ENCODE results near the gene DCST2. TPM values are rescaled to one million over a fixed set of nuclear protein-coding genes. Genes with fewer than 3 reads are reported as not detected.

Gene DCST2
- total RNA-seq, 1 experiment from 2014 or later, result 0.21 TPM

- no TSS peak for BruUV-seq (replicated peaks)
- no peak overlapping the region for H3K4me3 ChIP-seq (ENCODE audit: low read depth, low read length, poor library complexity, severe bottlenecking)
- no peaks in the 10 kb centered on the region for H3K9me3 ChIP-seq (ENCODE audit: low read depth, low read length, poor library complexity, severe bottlenecking)
- TF ChIP-seq CTCF (conservative IDR thresholded peaks at IDR 0.05; ENCODE audit: low read depth, low read length) (no peak), EZH2 (IDR thresholded peaks at IDR 0.05; ENCODE audit: borderline replicate concordance, low read depth, low read length, poor library complexity, severe bottlenecking) (no peak)
- H3K36me3 ChIP-seq (ENCODE audit: insufficient read depth, low read length, poor library complexity, severe bottlenecking), result no peaks in the 10 kb centered on the region
- H3K27ac ChIP-seq (ENCODE audit: low read depth, low read length, poor library complexity, severe bottlenecking), result no peak overlapping the region
- H3K4me1 ChIP-seq (ENCODE audit: insufficient read depth, low read length, poor library complexity, severe bottlenecking), result no peaks in the 10 kb centered on the region
- intact Hi-C loops (cut with micrococcal nuclease; ENCODE audit: unreplicated experiment), result no loop called here
- ChIA-PET CTCF (no interaction called here), POLR2A (ENCODE audit: low non-redundant PET) (no interaction called here)
- no peak for DNase-seq (ENCODE audit: low spot score)
- no peaks in the 10 kb centered on the region for H3K27me3 ChIP-seq (replicated peaks; ENCODE audit: insufficient read depth, low read depth, low read length, poor library complexity)
These were observed 982 bp upstream of the DCST2 start for GRCh38 chr1:155034318-155035208.

- no peaks in the 10 kb centered on the region for H3K27me3 ChIP-seq (replicated peaks; ENCODE audit: insufficient read depth, low read depth, low read length, poor library complexity)
- no peak overlapping the region for H3K27ac ChIP-seq (ENCODE audit: low read depth, low read length, poor library complexity, severe bottlenecking)
- no peaks in the 10 kb centered on the region for H3K9me3 ChIP-seq (ENCODE audit: low read depth, low read length, poor library complexity, severe bottlenecking)
- POLR2A ChIA-PET (ENCODE audit: low non-redundant PET), result no interaction called here
- H3K4me1 ChIP-seq (ENCODE audit: insufficient read depth, low read length, poor library complexity, severe bottlenecking), result no peaks in the 10 kb centered on the region
- H3K4me3 ChIP-seq (ENCODE audit: low read depth, low read length, poor library complexity, severe bottlenecking), result no peak overlapping the region
- CTCF ChIA-PET, result no interaction called here
- no TSS peak for BruUV-seq (replicated peaks)
- intact Hi-C loops (cut with micrococcal nuclease; ENCODE audit: unreplicated experiment), result no loop called here
- H3K36me3 ChIP-seq (ENCODE audit: insufficient read depth, low read length, poor library complexity, severe bottlenecking), result no peaks in the 10 kb centered on the region
- DNase-seq (ENCODE audit: low spot score), result no peak
- TF ChIP-seq CTCF (conservative IDR thresholded peaks at IDR 0.05; ENCODE audit: low read depth, low read length), result no peak
- TF ChIP-seq EZH2 (IDR thresholded peaks at IDR 0.05; ENCODE audit: borderline replicate concordance, low read depth, low read length, poor library complexity, severe bottlenecking), result no peak
These were observed 695 bp downstream of the DCST2 start for GRCh38 chr1:155032886-155033285.

- H3K36me3 ChIP-seq (ENCODE audit: insufficient read depth, low read length, poor library complexity, severe bottlenecking), result no peaks in the 10 kb centered on the region
- ChIA-PET POLR2A (ENCODE audit: low non-redundant PET) (no interaction called here), CTCF (no interaction called here)
- TF ChIP-seq EZH2 (IDR thresholded peaks at IDR 0.05; ENCODE audit: borderline replicate concordance, low read depth, low read length, poor library complexity, severe bottlenecking), result no peak
- no peak for TF ChIP-seq CTCF (conservative IDR thresholded peaks at IDR 0.05; ENCODE audit: low read depth, low read length)
- H3K4me3 ChIP-seq (ENCODE audit: low read depth, low read length, poor library complexity, severe bottlenecking), result no peak overlapping the region
- DNase-seq (ENCODE audit: low spot score), result no peak
- no peaks in the 10 kb centered on the region for H3K27me3 ChIP-seq (replicated peaks; ENCODE audit: insufficient read depth, low read depth, low read length, poor library complexity)
- intact Hi-C loops (cut with micrococcal nuclease; ENCODE audit: unreplicated experiment), result no loop called here
- no TSS peak for BruUV-seq (replicated peaks)
- no peaks in the 10 kb centered on the region for H3K4me1 ChIP-seq (ENCODE audit: insufficient read depth, low read length, poor library complexity, severe bottlenecking)
- H3K9me3 ChIP-seq (ENCODE audit: low read depth, low read length, poor library complexity, severe bottlenecking), result no peaks in the 10 kb centered on the region
- H3K27ac ChIP-seq (ENCODE audit: low read depth, low read length, poor library complexity, severe bottlenecking), result no peak overlapping the region
These were observed 2.7 kb downstream of the DCST2 start for GRCh38 chr1:155030899-155031298.
